ENCODE measurements around the gene SAMD5. TPM values are rescaled to one million over a fixed set of nuclear protein-coding genes. Genes with fewer than 3 reads are reported as not detected.

SAMD5 gene
- total RNA-seq, 1 experiment from 2014 or later: 4.0 TPM

DNA sequence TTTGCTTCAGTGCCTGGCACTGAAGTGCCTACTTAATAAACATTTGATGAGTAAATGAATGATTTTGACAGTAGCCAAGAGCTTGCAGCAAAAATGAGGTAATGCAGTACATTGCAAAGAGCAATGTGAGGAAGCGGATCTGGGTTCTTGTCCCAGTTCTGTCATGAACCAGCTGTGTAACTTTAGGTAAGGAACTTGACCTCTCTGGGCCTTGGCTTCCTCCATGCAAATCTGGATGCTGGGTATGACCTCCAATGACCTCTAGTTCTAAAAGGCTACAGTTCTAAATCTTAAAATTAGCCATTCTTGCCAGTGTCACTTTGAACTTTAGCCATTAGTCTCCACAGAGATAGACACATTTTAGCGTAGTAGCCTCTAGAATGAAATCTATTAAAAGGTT lies 3.6 kb upstream of the SAMD5 start (continued):
- TF ChIP-seq REST (IDR thresholded peaks at IDR 0.05; ENCODE audit: low read depth): no peak
- TF ChIP-seq CBX3 (IDR thresholded peaks at IDR 0.05; ENCODE audit: low read depth): no peak
- no peak for TF ChIP-seq ATF3 (IDR thresholded peaks at IDR 0.05)

DNA sequence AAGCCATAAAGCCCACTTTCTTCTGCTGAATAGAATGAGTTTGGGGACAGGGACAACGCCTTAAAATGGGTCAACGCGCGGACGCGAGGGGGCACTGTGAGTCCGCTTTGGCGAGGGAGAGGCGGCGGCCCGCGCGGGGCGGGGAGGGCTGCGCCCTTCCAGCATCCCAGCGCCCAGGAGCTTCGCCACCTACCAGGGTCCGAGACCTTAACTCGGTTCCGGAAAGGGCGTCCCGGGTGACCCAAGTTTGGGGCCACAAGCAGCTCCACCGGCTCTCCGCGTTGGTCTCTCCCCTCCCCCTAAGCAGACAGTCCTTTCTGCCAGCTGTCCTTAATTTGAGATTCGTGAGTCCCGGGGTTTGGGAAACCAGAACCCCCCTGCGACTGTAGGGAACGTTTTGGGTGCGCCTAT lies 1.8 kb upstream of the SAMD5 start:
- Histone ChIP-seq H3K9me2 (ENCODE audit: insufficient read depth) (no peaks in the 10 kb centered on the region), H3K27me3 (ENCODE audit: insufficient read depth, low read length) (no peaks in the 10 kb centered on the region), H3K27ac (ENCODE audit: low read depth, low read length) (no peak overlapping the region), H2AFZ (ENCODE audit: low read depth, low read length, poor library complexity, severe bottlenecking) (peak overlapping the region; percentile 77), H4K20me1 (ENCODE audit: insufficient read depth) (no peaks in the 10 kb centered on the region), H3K9me3 (ENCODE audit: control insufficient read depth in 1 of 2, insufficient read depth in 1 of 2, low read depth in 1 of 2, low read length in 2 of 2) (no peaks in the 10 kb centered on the region), H3K79me2 (ENCODE audit: insufficient read depth, low read length) (peaks cover 7% of the 10 kb centered on the region; the same call in 1 of the 2 replicates), H3K4me2 (ENCODE audit: low read length) (peak overlapping the region; percentile 99), H3K4me1 (ENCODE audit: control insufficient read depth in 1 of 2, insufficient read depth in 2 of 2, low read length in 2 of 2) (peaks cover 5 to 29% of the 10 kb centered on the region in 2 experiments), H3K4me3 (replicated peaks in 1 of 2; ENCODE audit: low read depth in 1 of 2, low read length in 2 of 2) (peak overlapping the region; percentile 72 to 90), H3K9ac (ENCODE audit: low read length) (0 out of 2 replicates have a peak overlapping the region, but pooled peaks have one; percentile 57), H3K36me3 (ENCODE audit: control insufficient read depth in 1 of 2, insufficient read depth in 2 of 2, low read length in 2 of 2) (no peaks in the 10 kb centered on the region)
- no peak for DNase-seq (ENCODE audit: low read depth, low spot score)
- CTCF ChIA-PET: interaction anchor here (0.9 to 3.2 kb wide), 12 partner anchors 14 to 960 kb away, joined by 3 to 20 read pairs (median 4); no protein-coding TSS in a partner anchor
- intact Hi-C loops (cut with micrococcal nuclease): loop anchor here (1.0 to 5.0 kb wide), 5 partner anchors 116 to 956 kb away; no protein-coding TSS in a partner anchor
- ATAC-seq: peak; percentile 56
- no TSS peak for BruUV-seq (replicated peaks)
- RAD21 ChIA-PET (ENCODE audit: low non-redundant PET in 1 of 2, low total read pairs in 2 of 2, uncharacterized antibody in 2 of 2, unreplicated experiment in 2 of 2): interaction anchor here (0.7 to 1.0 kb wide), 2 partner anchors 626 to 671 kb away, joined by 3 read pairs; no protein-coding TSS in a partner anchor
- POLR2A ChIA-PET: no interaction called here
- no peak for TF ChIP-seq POLR2A (IDR thresholded peaks at IDR 0.05; ENCODE audit: borderline replicate concordance, extremely low read depth, insufficient read depth, insufficient read length)
- no peak for TF ChIP-seq ATF3 (IDR thresholded peaks at IDR 0.05)
- no peak for TF ChIP-seq SIN3A (IDR thresholded peaks at IDR 0.05; ENCODE audit: low read depth)
- TF ChIP-seq, protein P1, sequence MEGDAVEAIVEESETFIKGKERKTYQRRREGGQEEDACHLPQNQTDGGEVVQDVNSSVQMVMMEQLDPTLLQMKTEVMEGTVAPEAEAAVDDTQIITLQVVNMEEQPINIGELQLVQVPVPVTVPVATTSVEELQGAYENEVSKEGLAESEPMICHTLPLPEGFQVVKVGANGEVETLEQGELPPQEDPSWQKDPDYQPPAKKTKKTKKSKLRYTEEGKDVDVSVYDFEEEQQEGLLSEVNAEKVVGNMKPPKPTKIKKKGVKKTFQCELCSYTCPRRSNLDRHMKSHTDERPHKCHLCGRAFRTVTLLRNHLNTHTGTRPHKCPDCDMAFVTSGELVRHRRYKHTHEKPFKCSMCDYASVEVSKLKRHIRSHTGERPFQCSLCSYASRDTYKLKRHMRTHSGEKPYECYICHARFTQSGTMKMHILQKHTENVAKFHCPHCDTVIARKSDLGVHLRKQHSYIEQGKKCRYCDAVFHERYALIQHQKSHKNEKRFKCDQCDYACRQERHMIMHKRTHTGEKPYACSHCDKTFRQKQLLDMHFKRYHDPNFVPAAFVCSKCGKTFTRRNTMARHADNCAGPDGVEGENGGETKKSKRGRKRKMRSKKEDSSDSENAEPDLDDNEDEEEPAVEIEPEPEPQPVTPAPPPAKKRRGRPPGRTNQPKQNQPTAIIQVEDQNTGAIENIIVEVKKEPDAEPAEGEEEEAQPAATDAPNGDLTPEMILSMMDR (IDR thresholded peaks at IDR 0.05 in 2 of 3, conservative IDR thresholded peaks at IDR 0.05 in 1 of 3; ENCODE audit: borderline replicate concordance in 1 of 3, insufficient read depth in 1 of 3, low read depth in 2 of 3, low read length in 2 of 3): peak; percentile 72 to 86 (median 82)
- no peak for TF ChIP-seq ZNF274 (IDR thresholded peaks at IDR 0.05; ENCODE audit: low read depth, low read length)
- no peak for TF ChIP-seq FOSL1 (IDR thresholded peaks at IDR 0.05; ENCODE audit: low read depth)
- TF ChIP-seq ZBTB33 (IDR thresholded peaks at IDR 0.05; ENCODE audit: extremely low read depth, insufficient replicate concordance, low read length): no peak
- TF ChIP-seq CBX3 (IDR thresholded peaks at IDR 0.05; ENCODE audit: low read depth): no peak
- no peak for TF ChIP-seq EZH2phosphoT487 (IDR thresholded peaks at IDR 0.05; ENCODE audit: borderline replicate concordance)
- TF ChIP-seq POLR2AphosphoS5 (IDR thresholded peaks at IDR 0.05; ENCODE audit: low read depth, low read length): no peak
- TF ChIP-seq RAD21 (IDR thresholded peaks at IDR 0.05; ENCODE audit: low read depth): peak; percentile 97
- TF ChIP-seq EGR1 (IDR thresholded peaks at IDR 0.05; ENCODE audit: low read depth): no peak
- TF ChIP-seq CEBPB (IDR thresholded peaks at IDR 0.05; ENCODE audit: low read depth): no peak
- no peak for TF ChIP-seq YY1 (IDR thresholded peaks at IDR 0.05; ENCODE audit: extremely low read depth, insufficient replicate concordance, low read depth, low read length)
- no peak for TF ChIP-seq JUND (IDR thresholded peaks at IDR 0.05)
